ENCODE measurements around the gene RTP4.

Gene RTP4

GRCh38 chr3:187327845-187328244 is 40.3 kb upstream of the RTP4 start:
- Histone ChIP-seq H3K9me3 (ENCODE audit: low read depth, low read length) (no peaks in the 10 kb centered on the region), H3K4me3 (no peak overlapping the region), H3K9ac (ENCODE audit: insufficient read length) (no peak overlapping the region), H3K36me3 (ENCODE audit: insufficient read depth, low read length) (no peaks in the 10 kb centered on the region), H3K27ac (no peak overlapping the region)
- DNase-seq (ENCODE audit: low read depth, low spot score): no peak
- TF ChIP-seq POLR2AphosphoS5 (IDR thresholded peaks at IDR 0.05; ENCODE audit: borderline replicate concordance, low read depth, low read length): no peak
- TF ChIP-seq EZH2 (IDR thresholded peaks at IDR 0.05): no peak
- no peak for TF ChIP-seq FOXP2 (optimal IDR thresholded peaks at IDR 0.05; ENCODE audit: control extremely low read depth, extremely low read length, insufficient read depth)

- no peak overlapping the region for H3K4me3 ChIP-seq
- DNase-seq (ENCODE audit: low read depth, low spot score): no peak
- H3K9me3 ChIP-seq (ENCODE audit: low read depth, low read length): no peaks in the 10 kb centered on the region
- no peak overlapping the region for H3K27ac ChIP-seq
- no peaks in the 10 kb centered on the region for H3K36me3 ChIP-seq (ENCODE audit: insufficient read depth, low read length)
- H3K9ac ChIP-seq (ENCODE audit: insufficient read length): no peak overlapping the region
- TF ChIP-seq FOXP2 (optimal IDR thresholded peaks at IDR 0.05; ENCODE audit: control extremely low read depth, extremely low read length, insufficient read depth): no peak
These were observed 39.5 kb upstream of the RTP4 start for GRCh38 chr3:187328691-187329090.

- H3K36me3 ChIP-seq (ENCODE audit: insufficient read depth, low read length): no peaks in the 10 kb centered on the region
- H3K4me3 ChIP-seq: no peak overlapping the region
- H3K9ac ChIP-seq (ENCODE audit: insufficient read length): no peak overlapping the region
- no peak overlapping the region for H3K27ac ChIP-seq
- no peak for DNase-seq (ENCODE audit: low read depth, low spot score)
- no peaks in the 10 kb centered on the region for H3K9me3 ChIP-seq (ENCODE audit: low read depth, low read length)
- TF ChIP-seq EZH2 (IDR thresholded peaks at IDR 0.05) (no peak), FOXP2 (optimal IDR thresholded peaks at IDR 0.05; ENCODE audit: control extremely low read depth, extremely low read length, insufficient read depth) (no peak), POLR2AphosphoS5 (IDR thresholded peaks at IDR 0.05; ENCODE audit: borderline replicate concordance, low read depth, low read length) (no peak)
These were observed 33.3 kb upstream of the RTP4 start for GRCh38 chr3:187334904-187335303.

- DNase-seq (ENCODE audit: low read depth, low spot score): no peak
- Histone ChIP-seq H3K4me3 (no peak overlapping the region), H3K9me3 (ENCODE audit: low read depth, low read length) (no peaks in the 10 kb centered on the region), H3K36me3 (ENCODE audit: insufficient read depth, low read length) (no peaks in the 10 kb centered on the region), H3K27ac (no peak overlapping the region), H3K9ac (ENCODE audit: insufficient read length) (no peak overlapping the region)
- TF ChIP-seq FOXP2 (optimal IDR thresholded peaks at IDR 0.05; ENCODE audit: control extremely low read depth, extremely low read length, insufficient read depth) (no peak), POLR2AphosphoS5 (IDR thresholded peaks at IDR 0.05; ENCODE audit: borderline replicate concordance, low read depth, low read length) (no peak), EZH2 (IDR thresholded peaks at IDR 0.05) (no peak)
These were observed 31.9 kb upstream of the RTP4 start for GRCh38 chr3:187336322-187336721.

GRCh38 chr3:187340578-187340977 is 27.6 kb upstream of the RTP4 start:
- no peak overlapping the region for H3K4me3 ChIP-seq
- no peaks in the 10 kb centered on the region for H3K9me3 ChIP-seq (ENCODE audit: low read depth, low read length)
- H3K9ac ChIP-seq (ENCODE audit: insufficient read length): no peak overlapping the region
- TF ChIP-seq POLR2AphosphoS5 (IDR thresholded peaks at IDR 0.05; ENCODE audit: borderline replicate concordance, low read depth, low read length): no peak
- no peak for TF ChIP-seq EZH2 (IDR thresholded peaks at IDR 0.05)
- no peak for TF ChIP-seq FOXP2 (optimal IDR thresholded peaks at IDR 0.05; ENCODE audit: control extremely low read depth, extremely low read length, insufficient read depth)
- DNase-seq (ENCODE audit: low read depth, low spot score): no peak
- no peak overlapping the region for H3K27ac ChIP-seq
- no peaks in the 10 kb centered on the region for H3K36me3 ChIP-seq (ENCODE audit: insufficient read depth, low read length)

DNA sequence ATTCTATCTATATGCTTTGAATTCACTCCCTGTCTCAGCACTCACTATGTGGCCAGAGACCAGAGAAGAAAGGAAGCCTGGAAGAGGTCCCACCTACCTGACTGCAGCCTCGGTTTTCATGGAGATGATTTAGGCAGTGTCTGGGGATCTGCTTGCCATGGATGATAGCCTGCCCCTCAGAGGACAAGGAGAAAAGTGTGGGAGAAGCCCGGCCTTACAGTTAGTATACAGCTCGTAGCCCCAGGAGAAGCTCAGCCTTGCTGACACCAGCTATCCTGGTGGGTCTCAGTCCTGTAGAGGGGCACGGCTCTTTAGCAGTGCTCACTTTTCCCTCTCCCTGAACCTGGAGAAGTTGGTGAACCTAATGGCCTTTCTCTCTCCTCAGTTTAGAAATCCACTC is 25.9 kb upstream of the RTP4 start:
- no peak for DNase-seq (ENCODE audit: low read depth, low spot score)
- H3K9me3 ChIP-seq (ENCODE audit: low read depth, low read length): no peaks in the 10 kb centered on the region
- no peak overlapping the region for H3K9ac ChIP-seq (ENCODE audit: insufficient read length)
- H3K4me3 ChIP-seq: no peak overlapping the region
- H3K36me3 ChIP-seq (ENCODE audit: insufficient read depth, low read length): no peaks in the 10 kb centered on the region
- no peak for TF ChIP-seq POLR2AphosphoS5 (IDR thresholded peaks at IDR 0.05; ENCODE audit: borderline replicate concordance, low read depth, low read length)
- TF ChIP-seq FOXP2 (optimal IDR thresholded peaks at IDR 0.05; ENCODE audit: control extremely low read depth, extremely low read length, insufficient read depth): no peak
- TF ChIP-seq EZH2 (IDR thresholded peaks at IDR 0.05): no peak
- H3K27ac ChIP-seq: no peak overlapping the region

DNA sequence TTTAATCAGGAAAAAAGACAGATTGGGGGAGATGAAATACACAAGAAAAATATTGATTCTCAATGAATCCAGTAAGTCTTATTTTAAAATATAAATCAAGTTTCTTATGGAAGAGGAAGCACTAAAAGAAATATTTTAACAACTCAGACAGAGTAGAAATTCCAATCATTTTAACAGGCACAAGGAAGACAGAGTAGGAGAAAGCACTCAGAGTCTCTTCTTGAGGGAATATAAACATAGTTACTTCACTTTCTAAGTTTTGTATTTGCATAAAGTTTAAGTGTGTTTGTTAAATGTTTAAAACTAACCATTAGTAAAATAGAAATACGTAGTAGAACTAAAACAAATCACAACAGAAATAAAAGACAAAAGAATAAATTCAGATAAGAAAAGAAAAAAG is 24.5 kb upstream of the RTP4 start:
- Histone ChIP-seq H3K4me3 (no peak overlapping the region), H3K9me3 (ENCODE audit: low read depth, low read length) (no peaks in the 10 kb centered on the region), H3K27ac (no peak overlapping the region), H3K36me3 (ENCODE audit: insufficient read depth, low read length) (no peaks in the 10 kb centered on the region), H3K9ac (ENCODE audit: insufficient read length) (peak overlapping the region; percentile 17)
- DNase-seq (ENCODE audit: low read depth, low spot score): no peak
- TF ChIP-seq EZH2 (IDR thresholded peaks at IDR 0.05) (no peak), POLR2AphosphoS5 (IDR thresholded peaks at IDR 0.05; ENCODE audit: borderline replicate concordance, low read depth, low read length) (no peak), FOXP2 (optimal IDR thresholded peaks at IDR 0.05; ENCODE audit: control extremely low read depth, extremely low read length, insufficient read depth) (no peak)

DNA sequence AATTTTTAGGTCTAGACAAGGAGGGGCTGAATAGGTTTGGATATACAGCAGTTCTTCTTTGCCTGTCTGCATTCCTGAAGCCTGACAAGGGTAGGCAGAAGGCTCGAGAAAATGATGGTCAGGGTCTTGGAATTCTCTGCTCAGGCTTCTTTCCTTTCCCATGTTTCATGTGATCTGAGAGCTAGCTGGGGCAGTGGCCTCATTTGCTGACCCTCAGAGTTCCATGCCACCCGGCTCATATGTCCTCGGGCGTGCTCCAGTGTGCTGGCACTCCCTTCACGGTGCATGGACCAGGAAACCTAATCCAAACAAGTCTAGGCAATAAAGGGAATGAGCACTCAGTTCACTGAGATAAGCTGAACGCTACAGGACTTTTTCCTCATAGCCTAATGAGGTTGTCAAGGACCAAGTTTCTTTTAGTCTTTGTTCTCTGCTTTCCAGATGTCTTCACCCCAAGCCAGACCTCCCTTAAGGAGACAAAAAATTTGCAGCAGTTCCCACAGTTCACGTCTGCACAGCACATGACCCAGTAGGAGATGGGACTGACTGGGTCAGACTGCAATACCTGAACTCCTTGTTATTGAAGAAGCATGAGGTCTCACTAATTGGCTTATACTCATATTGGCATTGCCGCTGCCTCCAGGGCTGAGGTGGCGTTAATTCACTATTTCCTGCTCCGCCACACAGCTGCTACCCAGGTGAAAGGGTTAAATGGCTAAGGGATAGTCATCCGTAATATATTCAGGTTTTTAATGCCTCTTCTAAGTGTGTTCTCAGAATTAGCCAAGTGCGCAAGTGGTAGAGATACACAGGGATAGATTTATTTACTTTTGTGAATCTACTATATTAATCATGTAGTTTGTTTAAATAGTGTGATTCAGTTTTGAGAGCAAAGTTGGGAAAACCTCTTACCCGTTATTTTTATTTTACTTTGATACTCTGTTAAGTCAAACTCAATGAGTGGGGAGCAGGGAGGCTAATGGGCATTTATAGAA is 15.3 kb upstream of the RTP4 start:
- TF ChIP-seq FOXP2 (optimal IDR thresholded peaks at IDR 0.05; ENCODE audit: control extremely low read depth, extremely low read length, insufficient read depth) (no peak), EZH2 (IDR thresholded peaks at IDR 0.05) (no peak), POLR2AphosphoS5 (IDR thresholded peaks at IDR 0.05; ENCODE audit: borderline replicate concordance, low read depth, low read length) (no peak)
- no peak for DNase-seq (ENCODE audit: low read depth, low spot score)
- Histone ChIP-seq H3K9ac (ENCODE audit: insufficient read length) (no peak overlapping the region), H3K4me3 (no peak overlapping the region), H3K27ac (no peak overlapping the region), H3K36me3 (ENCODE audit: insufficient read depth, low read length) (no peaks in the 10 kb centered on the region), H3K9me3 (ENCODE audit: low read depth, low read length) (no peaks in the 10 kb centered on the region)
